Liver (tissue), 9 donors: ENCODE data around the gene XAF1. TPM values are rescaled to one million over a fixed set of nuclear protein-coding genes. Genes with fewer than 3 reads are reported as not detected.
A peak's percentile ranks its signal among the peaks of the same experiment; 100 is the strongest.

ENCODE experiments used
- DNase-seq: peaks from one replicate; pipeline ENCODE4 v3.0.0-alpha.2; 2017; ENCODE audit warnings: low spot score
- H3K27ac ChIP-seq, 2 donors: one replicate each; pipeline ENCODE4 v1.7.0; 2013; ENCODE audit warnings: inconsistent platforms in 2 of 2, low read length in 2 of 2, control low read depth in 1 of 2, low read depth in 1 of 2, mild to moderate bottlenecking in 1 of 2
- H3K27me3 ChIP-seq, 4 donors: one replicate each; pipeline versions ENCODE4 v1.6.1 to v1.7.0; 2013; ENCODE audit warnings: low read length in 3 of 4, inconsistent platforms in 1 of 4, mild to moderate bottlenecking in 1 of 4, moderate library complexity in 1 of 4; ENCODE audit not compliant: control insufficient read depth in 4 of 4, insufficient read depth in 4 of 4
- H3K36me3 ChIP-seq, 4 donors: one replicate each; pipeline versions ENCODE4 v1.6.1 to v1.7.0; 2013; ENCODE audit warnings: low read length in 3 of 4, mild to moderate bottlenecking in 3 of 4, low read depth in 1 of 4, moderate library complexity in 1 of 4; ENCODE audit not compliant: control insufficient read depth in 4 of 4, insufficient read depth in 3 of 4
- H3K4me1 ChIP-seq, 4 donors: one replicate each; pipeline versions ENCODE4 v1.6.1 to v1.7.0; 2013; ENCODE audit warnings: low read length in 3 of 4, mild to moderate bottlenecking in 3 of 4, moderate library complexity in 1 of 4; ENCODE audit not compliant: control insufficient read depth in 4 of 4, insufficient read depth in 4 of 4
- H3K4me3 ChIP-seq, 3 donors: one replicate each; pipeline versions ENCODE4 v1.6.1 to v1.7.0; 2013; ENCODE audit warnings: low read length in 3 of 3, control low read depth in 1 of 3, low read depth in 1 of 3, mild to moderate bottlenecking in 1 of 3
- H3K9ac ChIP-seq, 2 donors: one replicate each; pipeline ENCODE4 v1.7.0; 2013; ENCODE audit warnings: low read length in 2 of 2, mild to moderate bottlenecking in 2 of 2, moderate library complexity in 2 of 2, control low read depth in 1 of 2, low read depth in 1 of 2
- H3K9me3 ChIP-seq, 4 donors: one replicate each; pipeline versions ENCODE4 v1.6.1 to v1.7.0; 2013; ENCODE audit warnings: low read length in 3 of 4; ENCODE audit not compliant: control insufficient read depth in 4 of 4
- ATF3 ChIP-seq: IDR thresholded peaks from 2 replicates; pipeline ENCODE4 v1.6.1; 2016; ENCODE audit warnings: antibody characterized with exemption
- CTCF ChIP-seq: fragments of 150-350 bp; IDR thresholded peaks from 2 replicates; pipeline ENCODE4 v1.5.1; 2017; ENCODE audit warnings: improper control_type of control experiment, low read depth, low read length; ENCODE audit not compliant: missing input control
- EGR1 ChIP-seq, 2 donors: IDR thresholded peaks; 2 replicates each; pipeline ENCODE4 v1.6.1; 2016 to 2018; ENCODE audit warnings: antibody characterized with exemption in 2 of 2, low read depth in 2 of 2
- FOXA1 ChIP-seq: IDR thresholded peaks from 2 replicates; pipeline ENCODE4 v1.6.1; 2016; ENCODE audit warnings: antibody characterized with exemption
- FOXA2 ChIP-seq: IDR thresholded peaks from 2 replicates; pipeline ENCODE4 v1.6.1; 2016; ENCODE audit warnings: antibody characterized with exemption
- GABPA ChIP-seq, 2 donors: IDR thresholded peaks in 1 of 2; conservative IDR thresholded peaks in 1 of 2; 2 replicates each; pipeline ENCODE4 v1.6.1; 2016; ENCODE audit warnings: antibody characterized with exemption in 2 of 2, mild to moderate bottlenecking in 1 of 2, moderate library complexity in 1 of 2
- HNF4A ChIP-seq, 2 donors: conservative IDR thresholded peaks; 2 replicates each; pipeline ENCODE4 v1.6.1; 2016; ENCODE audit warnings: antibody characterized with exemption in 2 of 2, mild to moderate bottlenecking in 2 of 2
- HNF4G ChIP-seq: IDR thresholded peaks from 2 replicates; pipeline ENCODE4 v1.6.1; 2016; ENCODE audit warnings: antibody characterized with exemption
- JUND ChIP-seq, 2 donors: IDR thresholded peaks; 2 replicates each; pipeline ENCODE4 v1.6.1; 2016; ENCODE audit warnings: antibody characterized with exemption in 2 of 2
- MAX ChIP-seq: IDR thresholded peaks from 2 replicates; pipeline ENCODE4 v1.6.1; 2016; ENCODE audit warnings: antibody characterized with exemption
- NR2F2 ChIP-seq: IDR thresholded peaks from 2 replicates; pipeline ENCODE4 v1.6.1; 2016; ENCODE audit warnings: antibody characterized with exemption
- RAD21 ChIP-seq, 2 donors: IDR thresholded peaks; 2 replicates each; pipeline ENCODE4 v1.6.1; 2016; ENCODE audit warnings: antibody characterized with exemption in 2 of 2, mild to moderate bottlenecking in 2 of 2
- REST ChIP-seq: IDR thresholded peaks from 2 replicates; pipeline ENCODE4 v1.6.1; 2016; ENCODE audit warnings: antibody characterized with exemption, mild to moderate bottlenecking
- RXRA ChIP-seq, 2 donors: IDR thresholded peaks; 2 replicates each; pipeline ENCODE4 v1.6.1; 2017 to 2018; ENCODE audit warnings: antibody characterized with exemption in 2 of 2, mild to moderate bottlenecking in 1 of 2
- SP1 ChIP-seq: IDR thresholded peaks from 2 replicates; pipeline ENCODE4 v1.6.1; 2018; ENCODE audit warnings: antibody characterized with exemption, mild to moderate bottlenecking
- TAF1 ChIP-seq: conservative IDR thresholded peaks from 2 replicates; pipeline ENCODE4 v1.6.1; 2016; ENCODE audit warnings: antibody characterized with exemption, mild to moderate bottlenecking
- YY1 ChIP-seq: IDR thresholded peaks from 2 replicates; pipeline ENCODE4 v1.6.1; 2016; ENCODE audit warnings: antibody characterized with exemption, mild to moderate bottlenecking
- ZBTB33 ChIP-seq: IDR thresholded peaks from 2 replicates; pipeline ENCODE4 v1.6.1; 2016; ENCODE audit warnings: antibody characterized with exemption
- WGBS: extraction: QIAGEN DNeasy Blood & Tissue Kit; methylation state at CpG from one replicate; pipeline ENCODE4 v1.1.7; 2013; 5-methylcytosine and 5-hydroxymethylcytosine counted together
- polyA plus RNA-seq, 2 donors: library from polyadenylated mRNA; stranded (reverse) in 1 of 2; unstranded in 1 of 2; fragments of 200-250 nt in 1 of 2; fragments of >200 nt in 1 of 2; fragmentation: Nextera tagmentation in 1 of 2; extraction: Ambion mirVana in 1 of 2; gene quantifications; one replicate each; pipeline versions ENCODE4 v1.2.1 to v1.2.3, GENCODE V29; 2013 to 2015
- total RNA-seq, 2 donors: library from RNA; depleted of rRNA; stranded (reverse); fragments of >200 nt; gene quantifications; one replicate each; pipeline ENCODE4 v1.2.3, GENCODE V29; 2014
- donor health status: healthy.
- donor health status: healthy.
- donor health status: healthy.
- donor health status: healthy.
- donor health status: healthy.

Gene XAF1
- total and polyA plus RNA-seq, 4 donors = 6.7 to 33.9 (median 19.2) TPM

GRCh38 chr17:6796887-6797490, 41.1 kb downstream of the XAF1 start:
- Histone ChIP-seq H3K4me3 (peak overlapping the region in 1 of 3 donors; percentile 3), H3K27me3 (no peaks in the 10 kb centered on the region), H3K36me3 (no peaks in the 10 kb centered on the region), H3K27ac (peak overlapping the region; percentile 80 to 85), H3K9me3 (no peaks in the 10 kb centered on the region), H3K9ac (no peak overlapping the region), H3K4me1 (peaks cover 4 to 34% (median 27%) of the 10 kb centered on the region in 4 donors)
- TF ChIP-seq RXRA (IDR thresholded peaks at IDR 0.05) (peak in 1 of 2 donors; percentile 4), NR2F2 (no peak), HNF4G (no peak), EGR1 (IDR thresholded peaks at IDR 0.05; ENCODE audit: low read depth in 2 of 2) (peak in 1 of 2 donors; percentile 41), ATF3 (no peak), JUND (IDR thresholded peaks at IDR 0.05) (peak in 1 of 2 donors; percentile 69)
- WGBS = 55% methylated on average over 2 of the region's 2 CpGs
- DNase-seq = no peak

- H3K4me3 ChIP-seq = no peak overlapping the region
- TF ChIP-seq MAX (peak; percentile 98), GABPA (IDR thresholded peaks at IDR 0.05 in 1 of 2, conservative IDR thresholded peaks at IDR 0.05 in 1 of 2) (peak in 1 of 2 donors; percentile 52), YY1 (no peak), CTCF (no peak), HNF4G (no peak), FOXA1 (no peak), SP1 (peak; percentile 62), ZBTB33 (peak; percentile 87), FOXA2 (peak; percentile 96), RAD21 (IDR thresholded peaks at IDR 0.05) (peak; percentile 40 to 53), REST (peak; percentile 80), ATF3 (no peak), RXRA (IDR thresholded peaks at IDR 0.05) (peak; percentile 54 to 93), TAF1 (no peak), EGR1 (IDR thresholded peaks at IDR 0.05; ENCODE audit: low read depth in 2 of 2) (peak in 1 of 2 donors; percentile 72), JUND (IDR thresholded peaks at IDR 0.05) (peak in 1 of 2 donors; percentile 91), HNF4A (conservative IDR thresholded peaks at IDR 0.05) (peak; percentile 70 to 84), NR2F2 (no peak)
- H3K4me1 ChIP-seq = peaks cover 4 to 34% (median 27%) of the 10 kb centered on the region in 4 donors
- peak overlapping the region; percentile 80 to 85 for H3K27ac ChIP-seq
- H3K36me3 ChIP-seq = no peaks in the 10 kb centered on the region
- H3K9me3 ChIP-seq = no peaks in the 10 kb centered on the region
- no peak for DNase-seq
- WGBS = 37% methylated on average over 8 of the region's 8 CpGs
- no peaks in the 10 kb centered on the region for H3K27me3 ChIP-seq
- H3K9ac ChIP-seq = no peak overlapping the region
Measured at GRCh38 chr17:6797718-6798351, 42.0 kb downstream of the XAF1 start.
